Measurements from ENCODE around the gene PTMS. TPM values are rescaled to one million over a fixed set of nuclear protein-coding genes. Genes with fewer than 3 reads are reported as not detected.
A peak's percentile ranks its signal among the peaks of the same experiment; 100 is the strongest.

The PTMS gene
- total and polyA plus RNA-seq, 2 of the 13 experiments (the other 11 are each of a cell fraction or from before 2014, with no cell fraction given) = 40.5 to 82.4 TPM

DNA sequence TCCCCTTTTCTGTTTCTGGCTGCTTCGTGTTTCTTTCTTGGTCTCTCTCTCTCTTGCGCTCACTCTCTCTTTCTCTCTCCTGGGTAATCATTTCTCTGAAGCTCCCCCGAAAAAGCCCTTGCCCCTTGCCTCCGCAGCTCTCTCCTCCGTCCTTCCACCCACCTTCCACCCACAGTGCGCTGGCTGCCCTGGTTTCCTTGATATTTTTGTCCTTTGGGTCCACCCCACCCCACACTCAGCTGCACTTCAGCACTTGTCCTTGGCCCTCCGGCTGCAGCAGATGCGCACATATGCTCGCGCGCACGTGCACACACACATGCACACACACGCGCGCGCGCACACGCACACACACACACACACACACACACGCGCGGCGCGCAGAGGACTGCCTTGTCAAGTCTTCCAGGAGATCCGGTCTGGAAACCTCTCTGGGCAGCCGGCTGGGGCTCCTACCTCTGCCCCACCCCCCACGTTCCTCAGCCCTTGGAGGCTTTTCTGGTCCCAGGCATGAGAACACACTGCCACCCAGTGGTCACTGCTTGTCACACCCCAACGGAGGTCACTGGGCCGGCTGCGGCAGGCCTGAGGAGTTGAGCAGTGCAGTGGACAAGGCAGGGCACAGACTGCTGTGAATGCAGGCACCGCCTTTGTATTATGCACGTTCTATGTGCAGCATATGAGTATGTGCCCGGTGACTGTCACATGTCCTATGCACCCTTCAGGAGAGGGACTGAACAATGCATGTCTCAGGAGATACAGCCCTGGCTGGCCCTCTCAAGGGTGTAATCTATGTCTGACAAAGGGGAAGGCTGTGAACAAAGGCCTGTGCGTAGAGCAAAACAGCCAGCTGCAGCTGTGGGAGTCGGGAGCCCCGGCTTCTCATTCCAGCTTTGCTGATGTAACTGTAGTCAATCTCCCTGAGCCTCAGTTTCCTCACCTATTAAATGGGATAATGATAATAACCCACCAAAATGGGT lies 12.7 kb downstream of the PTMS start (continued):
- TF ChIP-seq, protein P1, sequence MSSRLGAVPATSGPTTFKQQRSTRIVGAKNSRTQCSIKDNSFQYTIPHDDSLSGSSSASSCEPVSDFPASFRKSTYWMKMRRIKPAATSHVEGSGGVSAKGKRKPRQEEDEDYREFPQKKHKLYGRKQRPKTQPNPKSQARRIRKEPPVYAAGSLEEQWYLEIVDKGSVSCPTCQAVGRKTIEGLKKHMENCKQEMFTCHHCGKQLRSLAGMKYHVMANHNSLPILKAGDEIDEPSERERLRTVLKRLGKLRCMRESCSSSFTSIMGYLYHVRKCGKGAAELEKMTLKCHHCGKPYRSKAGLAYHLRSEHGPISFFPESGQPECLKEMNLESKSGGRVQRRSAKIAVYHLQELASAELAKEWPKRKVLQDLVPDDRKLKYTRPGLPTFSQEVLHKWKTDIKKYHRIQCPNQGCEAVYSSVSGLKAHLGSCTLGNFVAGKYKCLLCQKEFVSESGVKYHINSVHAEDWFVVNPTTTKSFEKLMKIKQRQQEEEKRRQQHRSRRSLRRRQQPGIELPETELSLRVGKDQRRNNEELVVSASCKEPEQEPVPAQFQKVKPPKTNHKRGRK (CRISPR knock-in tag; IDR thresholded peaks at IDR 0.05) = peak; percentile 84
- TF ChIP-seq ZNF33A (CRISPR knock-in tag; IDR thresholded peaks at IDR 0.05; ENCODE audit: borderline replicate concordance) = no peak
- peak; percentile 45; the same call in 1 of the 2 replicates for TF ChIP-seq ZFP36L1 (CRISPR knock-in tag; IDR thresholded peaks at IDR 0.05)
- no peak for TF ChIP-seq ZNF335 (CRISPR knock-in tag; IDR thresholded peaks at IDR 0.05)
- peak; percentile 56; the same call in 1 of the 2 replicates for TF ChIP-seq TBX2 (CRISPR knock-in tag; IDR thresholded peaks at IDR 0.05; ENCODE audit: borderline replicate concordance)
- no peak for TF ChIP-seq ZNF558 (CRISPR knock-in tag; IDR thresholded peaks at IDR 0.05; ENCODE audit: borderline replicate concordance)
- TF ChIP-seq, protein P2, sequence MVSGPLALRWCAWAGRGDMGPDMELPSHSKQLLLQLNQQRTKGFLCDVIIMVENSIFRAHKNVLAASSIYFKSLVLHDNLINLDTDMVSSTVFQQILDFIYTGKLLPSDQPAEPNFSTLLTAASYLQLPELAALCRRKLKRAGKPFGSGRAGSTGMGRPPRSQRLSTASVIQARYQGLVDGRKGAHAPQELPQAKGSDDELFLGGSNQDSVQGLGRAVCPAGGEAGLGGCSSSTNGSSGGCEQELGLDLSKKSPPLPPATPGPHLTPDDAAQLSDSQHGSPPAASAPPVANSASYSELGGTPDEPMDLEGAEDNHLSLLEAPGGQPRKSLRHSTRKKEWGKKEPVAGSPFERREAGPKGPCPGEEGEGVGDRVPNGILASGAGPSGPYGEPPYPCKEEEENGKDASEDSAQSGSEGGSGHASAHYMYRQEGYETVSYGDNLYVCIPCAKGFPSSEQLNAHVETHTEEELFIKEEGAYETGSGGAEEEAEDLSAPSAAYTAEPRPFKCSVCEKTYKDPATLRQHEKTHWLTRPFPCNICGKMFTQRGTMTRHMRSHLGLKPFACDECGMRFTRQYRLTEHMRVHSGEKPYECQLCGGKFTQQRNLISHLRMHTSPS (CRISPR knock-in tag; IDR thresholded peaks at IDR 0.05; ENCODE audit: low read depth) = peak; percentile 49; the same call in 1 of the 2 replicates
- no peak for TF ChIP-seq JUND (CRISPR knock-in tag; IDR thresholded peaks at IDR 0.05)
- TF ChIP-seq ZNF878 (CRISPR knock-in tag; IDR thresholded peaks at IDR 0.05) = no peak
- peak; percentile 48; the same call in 1 of the 2 replicates for TF ChIP-seq ZNF263 (CRISPR knock-in tag; IDR thresholded peaks at IDR 0.05)
- TF ChIP-seq ZNF530 (CRISPR knock-in tag; IDR thresholded peaks at IDR 0.05; ENCODE audit: low read depth) = no peak
- no peak for TF ChIP-seq RFX3 (CRISPR knock-in tag; IDR thresholded peaks at IDR 0.05)
- TF ChIP-seq HMG20B (CRISPR knock-in tag; conservative IDR thresholded peaks at IDR 0.05) = 0 out of 2 replicates have a peak, but pooled peaks have one; percentile 66
- TF ChIP-seq ZNF564 (CRISPR knock-in tag; IDR thresholded peaks at IDR 0.05) = no peak; the same call in 1 of the 2 replicates
- peak; percentile 40 for TF ChIP-seq IKZF4 (CRISPR knock-in tag; IDR thresholded peaks at IDR 0.05; ENCODE audit: borderline replicate concordance, low read depth, not compliant biosample characterization)
- TF ChIP-seq JUN (CRISPR knock-in tag; IDR thresholded peaks at IDR 0.05) = 0 out of 2 replicates have a peak, but pooled peaks have one; percentile 29
- TF ChIP-seq, protein P3, sequence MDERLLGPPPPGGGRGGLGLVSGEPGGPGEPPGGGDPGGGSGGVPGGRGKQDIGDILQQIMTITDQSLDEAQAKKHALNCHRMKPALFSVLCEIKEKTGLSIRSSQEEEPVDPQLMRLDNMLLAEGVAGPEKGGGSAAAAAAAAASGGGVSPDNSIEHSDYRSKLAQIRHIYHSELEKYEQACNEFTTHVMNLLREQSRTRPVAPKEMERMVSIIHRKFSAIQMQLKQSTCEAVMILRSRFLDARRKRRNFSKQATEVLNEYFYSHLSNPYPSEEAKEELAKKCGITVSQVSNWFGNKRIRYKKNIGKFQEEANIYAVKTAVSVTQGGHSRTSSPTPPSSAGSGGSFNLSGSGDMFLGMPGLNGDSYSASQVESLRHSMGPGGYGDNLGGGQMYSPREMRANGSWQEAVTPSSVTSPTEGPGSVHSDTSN (CRISPR knock-in tag; IDR thresholded peaks at IDR 0.05) = no peak
- TF ChIP-seq MAFF (IDR thresholded peaks at IDR 0.05; ENCODE audit: low read depth, low read length) = no peak
- TF ChIP-seq SMARCC2 (IDR thresholded peaks at IDR 0.05) = no peak
- no peak for TF ChIP-seq SNAI1 (CRISPR knock-in tag; IDR thresholded peaks at IDR 0.05; ENCODE audit: borderline replicate concordance)
- TF ChIP-seq, protein P4, sequence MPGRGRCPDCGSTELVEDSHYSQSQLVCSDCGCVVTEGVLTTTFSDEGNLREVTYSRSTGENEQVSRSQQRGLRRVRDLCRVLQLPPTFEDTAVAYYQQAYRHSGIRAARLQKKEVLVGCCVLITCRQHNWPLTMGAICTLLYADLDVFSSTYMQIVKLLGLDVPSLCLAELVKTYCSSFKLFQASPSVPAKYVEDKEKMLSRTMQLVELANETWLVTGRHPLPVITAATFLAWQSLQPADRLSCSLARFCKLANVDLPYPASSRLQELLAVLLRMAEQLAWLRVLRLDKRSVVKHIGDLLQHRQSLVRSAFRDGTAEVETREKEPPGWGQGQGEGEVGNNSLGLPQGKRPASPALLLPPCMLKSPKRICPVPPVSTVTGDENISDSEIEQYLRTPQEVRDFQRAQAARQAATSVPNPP (CRISPR knock-in tag; IDR thresholded peaks at IDR 0.05) = 0 out of 2 replicates have a peak, but pooled peaks have one; percentile 49
- TF ChIP-seq ZBTB20 (CRISPR knock-in tag; IDR thresholded peaks at IDR 0.05; ENCODE audit: borderline replicate concordance, low read depth) = 0 out of 2 replicates have a peak, but pooled peaks have one; percentile 59
- TF ChIP-seq ZNF496 (CRISPR knock-in tag; IDR thresholded peaks at IDR 0.05; ENCODE audit: insufficient replicate concordance) = no peak
- peak; percentile 97 for TF ChIP-seq KDM3A (CRISPR knock-in tag; IDR thresholded peaks at IDR 0.05; ENCODE audit: low read depth)

Measured in HepG2 (cell line).